ENCODE measurements around the gene TRIM16.
"Not testable (repeated sequence)": the region's sequence is repeated elsewhere in the genome, so short reads cannot be mapped to it uniquely, and the experiment has no call there.

The TRIM16 gene
- 7.5 to 14.7 reads per million in 2 donors for total RNA-seq

- peak; percentile 60 to 81 (median 71) for DNase-seq
Measured at GRCh38 chr17:15683824-15684478, at the start of gene TRIM16. TSS of gene TRIM16 (minus strand) at chr17:15684311. CDS start at chr17:15651609, 32,702 bp downstream.

- not testable (repeated sequence) for DNase-seq
Measured at GRCh38 chr17:15733174-15733789, 49.2 kb upstream of the TRIM16 start.

GRCh38 chr17:15731900-15732299, 47.8 kb upstream of the TRIM16 start, which contains the start of gene TBC1D26:
TSS of gene TBC1D26 (plus strand) at chr17:15732283. CDS start at chr17:15735349, 3,066 bp downstream.
- not testable (repeated sequence) for DNase-seq

- DNase-seq = not testable (repeated sequence)
Measured at GRCh38 chr17:15730535-15730934, 46.4 kb upstream of the TRIM16 start.

GRCh38 chr17:15716601-15717563, 32.8 kb upstream of the TRIM16 start:
- not testable (repeated sequence) for DNase-seq

GRCh38 chr17:15708879-15709278, 24.8 kb upstream of the TRIM16 start:
- not testable (repeated sequence) for DNase-seq

GRCh38 chr17:15704813-15705212, 20.7 kb upstream of the TRIM16 start:
- DNase-seq = not testable (repeated sequence)

GRCh38 chr17:15704239-15704638, 20.1 kb upstream of the TRIM16 start:
- DNase-seq = not testable (repeated sequence)

- DNase-seq = not testable (repeated sequence)
Measured at GRCh38 chr17:15699937-15700336, 15.8 kb upstream of the TRIM16 start.

- DNase-seq = peak; percentile 66 to 98 (median 96)
Measured at GRCh38 chr17:15699413-15699924, 15.4 kb upstream of the TRIM16 start, which contains the start of gene ZNF286A. TSS of gene ZNF286A (plus strand) at chr17:15699752. CDS start at chr17:15700330, 578 bp downstream.

GRCh38 chr17:15698967-15699366, 14.9 kb upstream of the TRIM16 start:
- peak in 1 of 5 experiments; percentile 0 for DNase-seq

- not testable (repeated sequence) for DNase-seq
Measured at GRCh38 chr17:15687494-15687893, 3.4 kb upstream of the TRIM16 start.

GRCh38 chr17:15683135-15683534, 976 bp downstream of the TRIM16 start:
- peak in 1 of 5 experiments; percentile 65 for DNase-seq

GRCh38 chr17:15675991-15676390, 8.1 kb downstream of the TRIM16 start:
- DNase-seq = not testable (repeated sequence)

- not testable (repeated sequence) for DNase-seq
Measured at GRCh38 chr17:15674640-15675039, 9.5 kb downstream of the TRIM16 start.

- DNase-seq = not testable (repeated sequence)
Measured at GRCh38 chr17:15669526-15669925, 14.6 kb downstream of the TRIM16 start.

- no peak for DNase-seq
Measured at GRCh38 chr17:15663691-15664090, 20.4 kb downstream of the TRIM16 start.

- DNase-seq = no peak
Measured at GRCh38 chr17:15663176-15663575, 20.9 kb downstream of the TRIM16 start.

GRCh38 chr17:15662681-15663080, 21.4 kb downstream of the TRIM16 start:
- no peak for DNase-seq

GRCh38 chr17:15660077-15660476, 24.0 kb downstream of the TRIM16 start:
- DNase-seq = no peak

- no peak for DNase-seq
Measured at GRCh38 chr17:15659663-15660062, 24.4 kb downstream of the TRIM16 start.

GRCh38 chr17:15659236-15659635, 24.9 kb downstream of the TRIM16 start:
- DNase-seq = no peak

All from T-helper 2 cell (primary cell).